IMR-90 (cell line): ENCODE results near the gene SPARCL1. TPM values are rescaled to one million over a fixed set of nuclear protein-coding genes. Genes with fewer than 3 reads are reported as not detected.

Experiments used
- ATAC-seq: fragments of 200-7000 bp; cut with Tn5 transposase; 2 replicates; pipeline ENCODE4 v1.9.1; 2020; ENCODE audit warnings: low read depth, mild to moderate bottlenecking, moderate library complexity
- BruUV-seq: library from RNA; stranded (reverse); fragments of 400-500 nt; replicated peaks from 2 replicates; lab custom pipeline; 2021; lab: Mats Ljungman, UMichigan
- CTCF ChIA-PET: fragments of 300-600 bp; formaldehyde crosslinking; extraction: SDS; loops from one replicate; lab custom pipeline; 2021; ENCODE audit warnings: antibody characterized with exemption; lab: Yijun Ruan, JAX
- POLR2A ChIA-PET: fragments of 300-600 bp; sonication (Branson Sonifier 250); formaldehyde crosslinking; loops from one replicate; lab custom pipeline; 2022; ENCODE audit warnings: antibody characterized with exemption; ENCODE audit not compliant: unreplicated experiment; lab: Charles Lee
- DNase-seq: peaks from one replicate; pipeline ENCODE4 v3.0.0; 2013
- H2AFZ ChIP-seq: replicated peaks from 2 replicates; pipeline ENCODE3; 2013; ENCODE audit warnings: low read length, mild to moderate bottlenecking; ENCODE audit not compliant: poor library complexity
- H2AK5ac ChIP-seq: 2 replicates; pipeline ENCODE4 v1.6.1; 2013; ENCODE audit warnings: low read depth, low read length, inconsistent platforms
- H2AK9ac ChIP-seq: replicated peaks from 2 replicates; pipeline ENCODE3; 2013; ENCODE audit warnings: mild to moderate bottlenecking, low read depth, low read length, moderate library complexity; ENCODE audit not compliant: poor library complexity
- H2BK120ac ChIP-seq: 2 replicates; pipeline ENCODE4 v1.6.1; 2013; ENCODE audit warnings: low read depth, low read length, inconsistent platforms
- H2BK15ac ChIP-seq: 3 replicates; pipeline ENCODE4 v1.6.1; 2013; ENCODE audit warnings: low read depth, low read length, inconsistent platforms
- H2BK20ac ChIP-seq: 2 replicates; pipeline ENCODE4 v1.6.1; 2013; ENCODE audit warnings: low read depth, mild to moderate bottlenecking, inconsistent platforms, low read length, moderate library complexity
- H2BK5ac ChIP-seq: 2 replicates; pipeline ENCODE4 v1.6.1; 2013; ENCODE audit warnings: mild to moderate bottlenecking, low read depth, low read length, inconsistent platforms; ENCODE audit not compliant: poor library complexity, severe bottlenecking
- H3K14ac ChIP-seq: replicated peaks from 2 replicates; pipeline ENCODE4 v1.6.1; 2013; ENCODE audit warnings: low read depth, low read length, inconsistent platforms
- H3K18ac ChIP-seq: 2 replicates; pipeline ENCODE4 v1.6.1; 2013; ENCODE audit warnings: low read depth, low read length, control low read depth
- H3K23ac ChIP-seq: 2 replicates; pipeline ENCODE4 v1.6.1; 2013; ENCODE audit warnings: low read depth, low read length, inconsistent platforms
- H3K27ac ChIP-seq: 2 replicates; pipeline ENCODE4 v1.5.1; 2013; ENCODE audit warnings: mild to moderate bottlenecking, control low read depth, low read length; ENCODE audit not compliant: insufficient read depth
- H3K27me3 ChIP-seq: 2 replicates; pipeline ENCODE4 v1.6.1; 2013; ENCODE audit warnings: low read length; ENCODE audit not compliant: control insufficient read depth, insufficient read depth
- H3K36me3 ChIP-seq: 2 replicates; pipeline ENCODE4 v1.6.1; 2013; ENCODE audit warnings: low read length, mixed read lengths; ENCODE audit not compliant: control insufficient read depth, insufficient read depth
- H3K4ac ChIP-seq: 2 replicates; pipeline ENCODE4 v1.6.1; 2013; ENCODE audit warnings: low read depth, low read length, inconsistent platforms
- H3K4me1 ChIP-seq: 2 replicates; pipeline ENCODE4 v1.6.1; 2013; ENCODE audit warnings: low read length, mixed read lengths; ENCODE audit not compliant: control insufficient read depth, insufficient read depth
- H3K4me2 ChIP-seq: 2 replicates; pipeline ENCODE4 v1.6.1; 2013; ENCODE audit warnings: low read depth, mild to moderate bottlenecking, control low read depth, low read length, moderate library complexity
- H3K4me3 ChIP-seq: 2 replicates; pipeline ENCODE4 v1.5.1; 2013; ENCODE audit warnings: low read depth, mild to moderate bottlenecking, control low read depth, low read length, moderate library complexity; ENCODE audit not compliant: insufficient read depth
- H3K56ac ChIP-seq: 2 replicates; pipeline ENCODE4 v1.6.1; 2013; ENCODE audit warnings: low read length, inconsistent platforms; ENCODE audit not compliant: insufficient read depth; ENCODE audit errors: extremely low read depth
- H3K79me1 ChIP-seq, 2 experiments: 2 replicates each; pipeline ENCODE4 v1.6.1; 2013; ENCODE audit warnings: low read length in 2 of 2, inconsistent platforms in 1 of 2, low read depth in 1 of 2
- H3K9ac ChIP-seq: 2 replicates; pipeline ENCODE4 v1.6.1; 2013; ENCODE audit warnings: low read depth, low read length, control low read depth
- H3K9me1 ChIP-seq: 2 replicates; pipeline ENCODE4 v1.6.1; 2013; ENCODE audit warnings: low read length, inconsistent platforms; ENCODE audit not compliant: insufficient read depth
- H3K9me3 ChIP-seq: 2 replicates; pipeline ENCODE4 v1.6.1; 2013; ENCODE audit warnings: low read length; ENCODE audit not compliant: control insufficient read depth, insufficient read depth
- H4K20me1 ChIP-seq: 2 replicates; pipeline ENCODE4 v1.6.1; 2013; ENCODE audit warnings: low read length, inconsistent platforms; ENCODE audit not compliant: insufficient read depth
- H4K5ac ChIP-seq: 2 replicates; pipeline ENCODE4 v1.6.1; 2013; ENCODE audit warnings: mild to moderate bottlenecking, low read depth, low read length, control low read depth
- H4K8ac ChIP-seq, 2 experiments: 2 replicates each; pipeline ENCODE4 v1.6.1; 2013; ENCODE audit warnings: low read depth in 2 of 2, low read length in 2 of 2, control low read depth in 1 of 2, inconsistent platforms in 1 of 2
- H4K91ac ChIP-seq: 2 replicates; pipeline ENCODE4 v1.6.1; 2013; ENCODE audit warnings: low read depth, low read length, inconsistent platforms; ENCODE audit not compliant: insufficient read depth
- MAZ ChIP-seq: IDR thresholded peaks from 2 replicates; pipeline ENCODE4 v1.6.1; 2012; ENCODE audit warnings: low read depth, mild to moderate bottlenecking, low read length, improper control_type of control experiment, moderate library complexity, borderline replicate concordance
- MXI1 ChIP-seq: IDR thresholded peaks from 2 replicates; pipeline ENCODE4 v1.6.1; 2012; ENCODE audit warnings: low read depth, mild to moderate bottlenecking, low read length, moderate library complexity, borderline replicate concordance
- NFE2L2 ChIP-seq: fragments of 150-350 bp; IDR thresholded peaks from 2 replicates; pipeline ENCODE4 v1.6.1; 2016; ENCODE audit warnings: low read depth, mild to moderate bottlenecking, low read length
- POLR2A ChIP-seq: IDR thresholded peaks from 2 replicates; pipeline ENCODE4 v1.6.1; 2012; ENCODE audit warnings: mild to moderate bottlenecking, low read depth, low read length
- RAD21 ChIP-seq: IDR thresholded peaks from 2 replicates; pipeline ENCODE4 v1.6.1; 2012; ENCODE audit warnings: low read length, improper control_type of control experiment
- RCOR1 ChIP-seq: IDR thresholded peaks from 2 replicates; pipeline ENCODE4 v1.6.1; 2012; ENCODE audit warnings: mild to moderate bottlenecking, low read length, improper control_type of control experiment; ENCODE audit not compliant: insufficient replicate concordance
- RFX5 ChIP-seq: IDR thresholded peaks from 2 replicates; pipeline ENCODE4 v1.8.0; 2012; ENCODE audit warnings: low read depth, mild to moderate bottlenecking, low read length, moderate library complexity
- SMC3 ChIP-seq: fragments of 150-350 bp; IDR thresholded peaks from 2 replicates; pipeline ENCODE4 v1.6.1; 2016; ENCODE audit warnings: low read depth, mild to moderate bottlenecking, antibody characterized with exemption, low read length, moderate library complexity
- USF2 ChIP-seq: fragments of 150-350 bp; IDR thresholded peaks from 2 replicates; pipeline ENCODE4 v1.6.1; 2017; ENCODE audit warnings: mild to moderate bottlenecking, antibody characterized with exemption, low read length, low read depth
- WGBS, 2 experiments: methylation state at CpG; one replicate each; pipeline versions ENCODE4 v1.1.5 to v1.1.7; 2013; ENCODE audit warnings: missing lambda C conversion rate in 2 of 2; ENCODE audit not compliant: insufficient read length in 1 of 2; ENCODE audit errors: extremely low coverage in 2 of 2; 5-methylcytosine and 5-hydroxymethylcytosine counted together
- dilution Hi-C: fragments of 300-500 bp; cut with HindIII; formaldehyde crosslinking; loops from one replicate; pipeline ENCODE4 v1.14.3; 2018; ENCODE audit warnings: low sequenced_read_pairs; ENCODE audit not compliant: unreplicated experiment
- in situ Hi-C: fragments of 300-500 bp; cut with MboI; formaldehyde crosslinking; loops from 3 replicates; pipeline ENCODE4 v1.14.3; 2019; ENCODE audit warnings: low sequenced_read_pairs, inconsistent platforms, mixed read lengths
- intact Hi-C: fragments of 100-400 bp; cut with micrococcal nuclease; formaldehyde crosslinking; loops from 2 replicates; pipeline ENCODE4 v1.10.0; 2022
- polyA plus RNA-seq, 3 experiments: library from polyadenylated mRNA; depleted of rRNA; stranded (reverse); fragments of >200 nt; gene quantifications; 2 replicates each; pipeline ENCODE4 v1.2.3, GENCODE V29; 2012; ENCODE audit warnings: low replicate concordance in 1 of 3
- total RNA-seq: library from RNA; depleted of rRNA; stranded (reverse); fragments of >200 nt; gene quantifications from 2 replicates; pipeline ENCODE4 v1.2.3, GENCODE V29; 2012
- TF ChIP-seq, protein P1 (sequence below): conservative IDR thresholded peaks from 2 replicates; pipeline ENCODE4 v1.5.1; 2012; ENCODE audit warnings: mild to moderate bottlenecking, low read depth, low read length, improper control_type of control experiment
- TF ChIP-seq, protein P2 (sequence below): fragments of 150-350 bp; IDR thresholded peaks from 2 replicates; pipeline ENCODE4 v1.6.1; 2016; ENCODE audit warnings: low read depth, mild to moderate bottlenecking, low read length, moderate library complexity, borderline replicate concordance

The SPARCL1 gene
- total and polyA plus RNA-seq, 2 of the 4 experiments (the other 2 are of a cell fraction): not detected

DNA sequence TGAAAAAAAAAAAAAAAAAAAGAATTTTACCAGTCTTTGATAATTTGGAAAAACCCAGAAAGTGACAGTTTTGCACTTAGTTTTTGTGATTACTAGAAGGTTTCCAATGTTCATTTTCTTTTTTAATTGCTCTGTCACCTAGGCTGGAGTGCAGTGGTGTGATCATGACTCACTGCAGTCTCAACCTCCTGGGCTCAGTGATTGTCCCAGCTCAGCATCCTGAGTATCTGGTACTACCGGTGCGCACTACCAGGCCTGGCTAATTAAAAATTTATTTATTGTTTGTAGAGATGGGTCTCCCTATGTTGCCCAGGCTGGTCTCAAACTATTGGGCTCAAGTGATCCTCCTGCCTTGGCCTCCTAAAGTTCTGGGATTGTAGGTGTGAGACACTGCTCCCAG, 103.5 kb downstream of the SPARCL1 start:
- Histone ChIP-seq H2BK120ac (no peak overlapping the region), H3K56ac (no peak overlapping the region), H3K79me1 (peaks cover 27 to 53% of the 10 kb centered on the region in 2 experiments), H3K14ac (no peak overlapping the region), H4K20me1 (peaks cover 7% of the 10 kb centered on the region; the same call in 1 of the 2 replicates), H4K8ac (no peak overlapping the region), H3K9me1 (no peaks in the 10 kb centered on the region; the same call in 1 of the 2 replicates), H4K91ac (no peak overlapping the region), H3K18ac (no peak overlapping the region), H2BK15ac (no peak overlapping the region), H4K5ac (no peak overlapping the region), H2BK20ac (no peak overlapping the region), H3K23ac (no peak overlapping the region), H2AK5ac (no peak overlapping the region), H3K27ac (no peak overlapping the region), H3K9ac (no peak overlapping the region), H3K27me3 (no peaks in the 10 kb centered on the region), H3K4me3 (no peak overlapping the region), H2AFZ (no peak overlapping the region), H3K4me2 (no peak overlapping the region), H3K9me3 (no peaks in the 10 kb centered on the region), H3K4me1 (peaks cover 4% of the 10 kb centered on the region), H3K36me3 (no peaks in the 10 kb centered on the region), H2BK5ac (no peak overlapping the region), H3K4ac (no peak overlapping the region), H2AK9ac (no peak overlapping the region)
- dilution Hi-C loops: no loop called here
- CTCF ChIA-PET: no interaction called here
- in situ Hi-C loops: no loop called here
- no TSS peak for BruUV-seq
- intact Hi-C loops: no loop called here
- WGBS, 2 experiments: no CpG with 5 or more reads among the region's 2 CpGs
- TF ChIP-seq RFX5 (no peak), SMC3 (no peak), USF2 (no peak), POLR2A (no peak), MAZ (no peak), RCOR1 (no peak), RAD21 (no peak), NFE2L2 (no peak), MXI1 (no peak)
- TF ChIP-seq, protein P1, sequence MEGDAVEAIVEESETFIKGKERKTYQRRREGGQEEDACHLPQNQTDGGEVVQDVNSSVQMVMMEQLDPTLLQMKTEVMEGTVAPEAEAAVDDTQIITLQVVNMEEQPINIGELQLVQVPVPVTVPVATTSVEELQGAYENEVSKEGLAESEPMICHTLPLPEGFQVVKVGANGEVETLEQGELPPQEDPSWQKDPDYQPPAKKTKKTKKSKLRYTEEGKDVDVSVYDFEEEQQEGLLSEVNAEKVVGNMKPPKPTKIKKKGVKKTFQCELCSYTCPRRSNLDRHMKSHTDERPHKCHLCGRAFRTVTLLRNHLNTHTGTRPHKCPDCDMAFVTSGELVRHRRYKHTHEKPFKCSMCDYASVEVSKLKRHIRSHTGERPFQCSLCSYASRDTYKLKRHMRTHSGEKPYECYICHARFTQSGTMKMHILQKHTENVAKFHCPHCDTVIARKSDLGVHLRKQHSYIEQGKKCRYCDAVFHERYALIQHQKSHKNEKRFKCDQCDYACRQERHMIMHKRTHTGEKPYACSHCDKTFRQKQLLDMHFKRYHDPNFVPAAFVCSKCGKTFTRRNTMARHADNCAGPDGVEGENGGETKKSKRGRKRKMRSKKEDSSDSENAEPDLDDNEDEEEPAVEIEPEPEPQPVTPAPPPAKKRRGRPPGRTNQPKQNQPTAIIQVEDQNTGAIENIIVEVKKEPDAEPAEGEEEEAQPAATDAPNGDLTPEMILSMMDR: no peak
- TF ChIP-seq, protein P2, sequence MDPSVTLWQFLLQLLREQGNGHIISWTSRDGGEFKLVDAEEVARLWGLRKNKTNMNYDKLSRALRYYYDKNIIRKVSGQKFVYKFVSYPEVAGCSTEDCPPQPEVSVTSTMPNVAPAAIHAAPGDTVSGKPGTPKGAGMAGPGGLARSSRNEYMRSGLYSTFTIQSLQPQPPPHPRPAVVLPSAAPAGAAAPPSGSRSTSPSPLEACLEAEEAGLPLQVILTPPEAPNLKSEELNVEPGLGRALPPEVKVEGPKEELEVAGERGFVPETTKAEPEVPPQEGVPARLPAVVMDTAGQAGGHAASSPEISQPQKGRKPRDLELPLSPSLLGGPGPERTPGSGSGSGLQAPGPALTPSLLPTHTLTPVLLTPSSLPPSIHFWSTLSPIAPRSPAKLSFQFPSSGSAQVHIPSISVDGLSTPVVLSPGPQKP: no peak
- no peak for ATAC-seq
- POLR2A ChIA-PET: no interaction called here
- DNase-seq: no peak
